Inflammatory macrophage treated with lipopolysaccharide for 1 hour (primary cell): ENCODE data around the gene TGFBR3.

Experiments
- DNase-seq, 2 donors: peaks; one replicate each; pipeline ENCODE4 v3.0.0-alpha.2; 2020 to 2022

TGFBR3 gene

GRCh38 chr1:91753878-91754277, 132.1 kb downstream of the TGFBR3 start:
- no peak for DNase-seq

- no peak for DNase-seq
Observed at GRCh38 chr1:91752324-91752723, 133.6 kb downstream of the TGFBR3 start.

- no peak for DNase-seq
Observed at GRCh38 chr1:91751275-91751674, 134.7 kb downstream of the TGFBR3 start.

- no peak for DNase-seq
Observed at GRCh38 chr1:91750398-91750996, 135.5 kb downstream of the TGFBR3 start.

- DNase-seq: no peak
Observed at GRCh38 chr1:91749788-91750231, 136.1 kb downstream of the TGFBR3 start.

GRCh38 chr1:91747666-91748065, 138.3 kb downstream of the TGFBR3 start:
- no peak for DNase-seq

- no peak for DNase-seq
Observed at GRCh38 chr1:91746728-91747338, 139.1 kb downstream of the TGFBR3 start.

GRCh38 chr1:91745640-91746373, 140.1 kb downstream of the TGFBR3 start:
- DNase-seq: no peak

GRCh38 chr1:91744953-91745639, 140.9 kb downstream of the TGFBR3 start:
- no peak for DNase-seq

- no peak for DNase-seq
Observed at GRCh38 chr1:91742848-91743292, 143.1 kb downstream of the TGFBR3 start.

GRCh38 chr1:91741906-91742305, 144.0 kb downstream of the TGFBR3 start:
- DNase-seq: no peak

GRCh38 chr1:91741301-91741700, 144.7 kb downstream of the TGFBR3 start:
- DNase-seq: no peak

- no peak for DNase-seq
Observed at GRCh38 chr1:91737650-91738049, 148.3 kb downstream of the TGFBR3 start.

- DNase-seq: no peak
Observed at GRCh38 chr1:91736715-91737615, 149.0 kb downstream of the TGFBR3 start.

GRCh38 chr1:91736146-91736714, 149.7 kb downstream of the TGFBR3 start:
- DNase-seq: no peak

- DNase-seq: no peak
Observed at GRCh38 chr1:91735266-91735845, 150.6 kb downstream of the TGFBR3 start.

- no peak for DNase-seq
Observed at GRCh38 chr1:91734761-91735160, 151.2 kb downstream of the TGFBR3 start.

- no peak for DNase-seq
Observed at GRCh38 chr1:91733108-91733710, 152.7 kb downstream of the TGFBR3 start.

GRCh38 chr1:91732291-91733107, 153.5 kb downstream of the TGFBR3 start:
- no peak for DNase-seq

GRCh38 chr1:91731815-91732214, 154.1 kb downstream of the TGFBR3 start:
- peak; percentile 23 to 27 for DNase-seq
